HT-29 (cell line): ENCODE results near the gene BABAM1. TPM values are rescaled to one million over a fixed set of nuclear protein-coding genes. Genes with fewer than 3 reads are reported as not detected.

ENCODE experiments used
- DNase-seq: peaks from one replicate; pipeline ENCODE4 v3.0.0-alpha.2; 2015; ENCODE audit warnings: low spot score
- total RNA-seq: library from RNA; depleted of rRNA; stranded (reverse); fragments of >200 nt; shearing (Covaris generic); gene quantifications from 2 replicates; pipeline ENCODE4 v1.2.3, GENCODE V29; 2014; rRNA removed

The BABAM1 gene
- total RNA-seq, 1 experiment from 2014 or later, result 98.6 TPM

DNA sequence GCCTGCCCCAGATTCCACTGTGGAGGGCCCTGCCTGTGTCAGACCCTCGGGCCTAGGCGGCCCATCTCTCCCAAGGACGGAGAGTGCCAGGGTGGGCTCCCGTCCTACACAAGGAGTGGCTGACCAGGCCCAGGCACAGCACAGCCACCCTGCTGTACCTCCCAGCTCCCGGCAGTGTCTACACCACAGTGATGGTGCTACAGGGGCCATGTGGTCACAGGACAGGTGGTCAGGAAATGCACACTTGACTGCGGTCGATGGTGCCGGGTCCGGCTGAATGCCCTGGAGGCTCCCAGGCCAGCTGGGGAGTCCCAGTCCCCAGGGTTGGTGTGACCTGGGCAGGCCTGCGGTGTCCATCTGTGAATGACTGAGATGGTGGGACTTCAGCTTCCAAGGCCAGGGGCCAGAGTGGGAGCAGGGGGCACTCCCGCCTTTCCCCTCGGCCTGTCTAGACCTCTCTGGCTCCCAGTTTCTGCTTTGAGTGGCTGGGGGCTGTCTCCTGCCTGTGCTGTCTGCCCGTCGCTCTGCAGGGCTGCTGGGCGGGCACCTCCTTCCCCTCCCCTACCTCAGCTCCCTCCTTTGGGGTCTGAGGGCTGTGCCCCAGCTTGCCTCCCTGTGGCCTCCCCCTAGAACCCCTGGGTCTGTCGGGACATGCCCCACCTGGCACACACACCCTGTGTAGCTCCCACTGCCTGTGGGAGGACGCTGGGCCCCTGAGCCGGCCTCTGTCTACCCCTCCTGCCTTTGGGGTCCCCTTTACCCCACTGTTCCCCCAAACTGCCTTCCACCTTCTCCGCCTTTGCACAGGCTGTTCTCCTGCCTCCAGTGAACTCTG, 54.6 kb downstream of the BABAM1 start:
- no peak for DNase-seq

DNA sequence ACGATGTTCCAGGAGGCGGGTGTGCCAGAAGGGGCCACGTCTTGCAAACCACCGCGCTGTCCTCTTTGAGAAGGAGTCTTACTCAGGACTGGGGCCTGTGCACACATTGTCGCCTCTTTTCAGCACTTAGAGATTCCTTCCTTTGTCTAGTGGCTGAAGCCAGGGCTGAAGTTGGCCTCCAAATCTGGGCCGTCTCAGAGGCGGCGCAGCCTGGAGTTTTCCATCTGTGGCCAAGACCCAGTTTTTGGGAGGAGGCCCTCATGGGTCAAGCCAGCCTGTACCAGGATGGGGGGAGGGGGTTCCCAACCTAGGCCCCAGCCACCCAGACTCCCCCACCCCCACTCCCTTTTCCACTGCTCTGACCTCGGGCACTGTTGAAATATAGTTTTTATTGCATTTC, 55.6 kb downstream of the BABAM1 start:
- DNase-seq, result no peak

- DNase-seq, result no peak
These were observed 56.2 kb downstream of the BABAM1 start for GRCh38 chr19:17323300-17323963.

DNA sequence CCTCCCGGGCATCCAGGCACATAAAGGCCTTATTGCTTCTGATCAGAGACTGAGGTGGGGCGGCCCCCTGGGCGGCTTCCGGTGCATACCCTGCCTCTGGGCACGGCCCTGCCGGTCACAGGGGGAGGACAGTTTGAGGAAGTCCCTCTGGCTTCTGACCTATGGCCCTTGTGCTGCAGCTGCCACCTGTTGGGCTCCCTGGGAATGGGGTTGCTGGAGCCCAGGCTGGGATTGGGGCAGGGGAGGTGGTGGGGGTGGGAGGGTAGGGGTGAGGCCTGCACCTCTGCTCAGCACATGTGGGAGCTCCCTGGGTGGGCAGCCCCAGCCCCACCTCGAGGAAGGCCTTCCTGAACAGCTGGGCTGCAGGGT, 56.7 kb downstream of the BABAM1 start:
- DNase-seq, result no peak

DNA sequence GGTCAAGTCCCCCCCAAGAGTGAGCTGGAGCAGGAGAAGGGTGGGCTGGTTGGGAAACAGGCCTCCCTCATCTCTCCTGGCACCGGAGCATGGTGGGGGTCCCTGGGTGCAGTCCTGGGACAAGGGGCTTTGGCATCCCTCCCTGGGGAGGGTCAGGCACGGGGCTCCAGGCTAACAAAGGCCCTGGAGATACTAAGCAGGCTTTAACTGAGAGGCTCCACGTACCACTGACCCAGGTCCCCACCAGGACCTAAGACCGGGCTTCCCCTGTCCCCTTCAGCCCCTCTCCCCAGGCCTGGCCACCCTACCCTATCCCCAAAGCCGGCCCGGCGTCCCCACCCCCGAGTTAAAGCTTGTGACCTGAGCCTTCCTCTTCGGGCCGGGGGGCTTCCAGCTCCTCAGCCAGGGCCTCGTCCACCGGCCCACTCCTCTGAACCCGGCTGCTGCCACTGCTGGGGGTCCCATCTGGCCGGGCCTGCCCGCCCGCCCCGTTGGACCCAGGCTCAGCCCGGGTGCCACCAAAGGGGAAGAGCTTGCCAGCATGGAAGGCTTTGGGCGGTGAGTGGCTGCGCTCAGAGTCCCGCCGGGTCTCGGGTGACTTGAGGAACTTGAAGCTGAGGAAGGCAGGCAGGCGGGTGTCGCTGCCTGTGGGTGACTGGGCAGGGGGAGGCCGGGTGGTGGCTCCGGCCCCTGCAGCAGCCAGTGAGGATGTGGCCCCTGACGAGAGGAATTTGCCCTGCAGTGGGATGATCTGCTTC, 57.3 kb downstream of the BABAM1 start:
- no peak for DNase-seq

- no peak for DNase-seq
These were observed 57.9 kb downstream of the BABAM1 start for GRCh38 chr19:17325133-17325532.

- DNase-seq, result no peak
These were observed 58.8 kb downstream of the BABAM1 start for GRCh38 chr19:17325881-17326594.

DNA sequence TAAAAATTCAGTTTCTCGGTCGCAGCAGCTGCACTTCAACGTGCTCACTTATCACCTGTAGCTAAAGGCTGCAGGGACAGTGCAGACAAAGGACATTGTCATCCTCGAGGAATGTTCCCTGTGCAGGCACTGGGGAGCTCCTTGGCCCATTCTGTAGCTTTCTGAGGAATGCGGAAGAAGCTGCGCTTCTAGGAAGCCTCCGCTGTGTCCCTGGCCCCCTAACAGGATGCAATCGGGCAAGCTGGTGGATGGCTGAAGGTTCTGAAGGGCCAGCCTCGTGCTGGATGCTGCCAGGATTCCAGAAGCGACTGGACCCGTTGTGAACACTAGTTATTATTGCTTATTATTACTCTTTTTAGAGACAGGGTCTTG, 59.3 kb downstream of the BABAM1 start:
- no peak for DNase-seq

DNA sequence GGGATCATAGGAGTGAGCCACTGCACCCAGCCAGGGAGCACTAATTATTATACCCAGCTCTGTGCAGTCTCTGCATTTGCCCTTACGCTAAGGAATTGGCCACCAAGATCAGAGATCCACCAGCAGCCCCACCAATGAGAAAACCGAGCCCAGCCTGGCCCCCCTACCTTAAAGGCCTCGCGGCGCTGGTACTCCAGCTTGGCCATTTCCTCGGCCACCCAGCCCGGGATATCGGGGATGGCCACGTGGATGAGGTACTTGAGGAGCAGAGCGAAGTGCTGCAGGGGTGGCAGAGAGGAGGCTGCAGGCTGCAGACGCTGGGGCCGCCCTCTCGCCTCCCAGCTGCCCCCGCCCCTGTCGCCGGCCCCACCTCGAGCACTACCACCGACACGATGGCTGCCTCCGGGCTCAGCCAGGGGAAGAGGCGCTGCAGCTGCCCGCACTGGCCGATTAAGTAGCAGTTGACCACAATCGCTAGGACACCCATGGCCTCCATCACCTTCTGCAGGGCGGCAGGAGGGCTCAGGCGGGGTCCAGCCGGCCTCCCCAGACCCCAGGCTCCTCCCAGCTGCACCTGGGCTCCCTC, 59.9 kb downstream of the BABAM1 start:
- no peak for DNase-seq

DNA sequence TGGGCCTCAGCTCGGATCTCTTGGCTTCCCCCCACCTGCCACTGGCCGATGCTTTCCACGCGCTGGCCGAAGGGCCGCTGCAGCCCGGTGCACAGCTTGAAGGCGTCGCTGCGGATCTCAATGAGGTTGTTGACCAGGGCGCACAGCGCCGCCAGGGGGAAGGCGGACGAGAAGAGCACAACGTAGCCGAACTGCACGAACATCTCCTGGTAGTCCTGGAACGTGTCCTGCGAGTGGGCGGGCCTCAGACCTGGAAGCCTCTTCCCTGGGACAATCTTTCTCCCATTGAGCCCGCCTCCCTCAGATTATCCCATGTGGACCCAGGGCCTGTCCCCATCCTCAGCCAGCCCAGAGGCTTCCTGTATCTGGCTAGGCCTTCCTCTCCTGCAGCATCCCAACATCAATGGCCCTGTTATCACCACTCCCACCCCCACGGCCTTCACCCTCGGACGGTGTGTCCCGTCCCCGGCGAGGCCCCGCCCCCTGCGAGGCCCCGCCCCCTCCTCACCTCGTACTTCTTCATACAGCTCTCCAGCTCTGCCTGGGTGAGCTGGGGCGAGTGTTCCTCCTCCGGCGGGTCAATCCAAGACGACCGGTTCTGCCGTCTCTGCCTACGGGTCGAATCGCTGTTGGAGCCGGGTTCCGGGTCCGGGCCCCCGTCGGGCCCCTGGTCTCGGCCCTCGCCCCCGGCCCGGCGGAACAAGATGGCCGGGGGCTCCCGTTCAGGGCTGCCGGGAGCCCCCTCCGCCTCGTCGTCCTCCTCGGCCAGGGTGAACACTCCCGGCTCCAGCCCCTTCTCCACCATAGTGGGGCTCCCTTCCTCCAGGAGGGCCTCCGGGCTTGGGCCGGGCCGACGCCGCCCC, 60.6 kb downstream of the BABAM1 start:
- peak; percentile 89 for DNase-seq

Other genes starting within 250 kb of the BABAM1 start
- gene CPAMD8, start 240.6 kb upstream of the BABAM1 start, total RNA-seq, result not detected in 2 replicates
- 9.1 and 11.7 TPM in 2 replicates for gene HAUS8, start 192.0 kb upstream of the BABAM1 start, total RNA-seq
- gene MYO9B, start 191.7 kb upstream of the BABAM1 start, total RNA-seq, result 63.4 and 67.9 TPM in 2 replicates
- gene USE1, start 52.1 kb upstream of the BABAM1 start, total RNA-seq, result 27.6 and 29.1 TPM in 2 replicates
- 2.6 and 8.7 TPM in 2 replicates for gene OCEL1, start 41.2 kb upstream of the BABAM1 start, total RNA-seq
- gene NR2F6, start 21.5 kb upstream of the BABAM1 start, total RNA-seq, result 265 and 297 TPM in 2 replicates
- 0.08 TPM in 1 of 2 replicates, not detected in the other for gene USHBP1, start 2.7 kb upstream of the BABAM1 start, total RNA-seq
- 0.08 and 1.4 TPM in 2 replicates for gene ANKLE1, start 14.5 kb downstream of the BABAM1 start, total RNA-seq
- 3.4 and 5.3 TPM in 2 replicates for gene ABHD8, start 36.0 kb downstream of the BABAM1 start, total RNA-seq
- gene MRPL34, start 38.4 kb downstream of the BABAM1 start, total RNA-seq, result 94.6 and 106 TPM in 2 replicates
- 24.6 and 32.4 TPM in 2 replicates for gene DDA1, start 42.1 kb downstream of the BABAM1 start, total RNA-seq
- 2.2 and 2.4 TPM in 2 replicates for gene ANO8, start 67.4 kb downstream of the BABAM1 start, total RNA-seq
- gene GTPBP3, start 70.1 kb downstream of the BABAM1 start, total RNA-seq, result 40.0 and 64.4 TPM in 2 replicates
- not detected in 2 replicates for gene PLVAP, start 109.9 kb downstream of the BABAM1 start, total RNA-seq
- 0.81 and 1.6 TPM in 2 replicates for gene CCDC194, start 126.8 kb downstream of the BABAM1 start, total RNA-seq
- 134 and 172 TPM in 2 replicates for gene BST2, start 138.2 kb downstream of the BABAM1 start, total RNA-seq
- gene MVB12A, start 152.6 kb downstream of the BABAM1 start, total RNA-seq, result 59.0 and 77.0 TPM in 2 replicates
- not detected in 2 replicates for gene TMEM221, start 181.2 kb downstream of the BABAM1 start, total RNA-seq
- not detected in 2 replicates for gene NXNL1, start 193.5 kb downstream of the BABAM1 start, total RNA-seq
- gene SLC27A1, start 203.1 kb downstream of the BABAM1 start, total RNA-seq, result 2.6 and 3.1 TPM in 2 replicates
- 75.7 and 90.9 TPM in 2 replicates for gene PGLS, start 244.2 kb downstream of the BABAM1 start, total RNA-seq